ENCODE results near the gene MOB3B.

- no peak for TF ChIP-seq CTCF (conservative IDR thresholded peaks at IDR 0.05; ENCODE audit: low read depth, low read length)
- no peak for TF ChIP-seq EZH2 (IDR thresholded peaks at IDR 0.05; ENCODE audit: low read length, unreplicated experiment)
These were observed 105.5 kb downstream of the MOB3B start for GRCh38 chr9:27423915-27424710.

Measured in PC-3 (cell line).